ENCODE results near the gene OR51F2. TPM values are rescaled to one million over a fixed set of nuclear protein-coding genes. Genes with fewer than 3 reads are reported as not detected.
"Not testable (repeated sequence)": the region's sequence is repeated elsewhere in the genome, so short reads cannot be mapped to it uniquely, and the experiment has no call there.

OR51F2 gene, protein sequence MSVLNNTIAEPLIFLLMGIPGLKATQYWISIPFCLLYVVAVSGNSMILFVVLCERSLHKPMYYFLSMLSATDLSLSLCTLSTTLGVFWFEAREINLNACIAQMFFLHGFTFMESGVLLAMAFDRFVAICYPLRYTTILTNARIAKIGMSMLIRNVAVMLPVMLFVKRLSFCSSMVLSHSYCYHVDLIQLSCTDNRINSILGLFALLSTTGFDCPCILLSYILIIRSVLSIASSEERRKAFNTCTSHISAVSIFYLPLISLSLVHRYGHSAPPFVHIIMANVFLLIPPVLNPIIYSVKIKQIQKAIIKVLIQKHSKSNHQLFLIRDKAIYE
- total RNA-seq (2014; rRNA removed; shearing (Covaris generic)): not detected in 2 replicates

- no peak for DNase-seq (ENCODE audit: low spot score)
Measured at GRCh38 chr11:4821021-4821420, at the start of gene OR51F2. Gene OR51F2, plus strand, starts transcription at chr11:4821321. Its CDS starts 101 bp downstream, at chr11:4821422.

DNA sequence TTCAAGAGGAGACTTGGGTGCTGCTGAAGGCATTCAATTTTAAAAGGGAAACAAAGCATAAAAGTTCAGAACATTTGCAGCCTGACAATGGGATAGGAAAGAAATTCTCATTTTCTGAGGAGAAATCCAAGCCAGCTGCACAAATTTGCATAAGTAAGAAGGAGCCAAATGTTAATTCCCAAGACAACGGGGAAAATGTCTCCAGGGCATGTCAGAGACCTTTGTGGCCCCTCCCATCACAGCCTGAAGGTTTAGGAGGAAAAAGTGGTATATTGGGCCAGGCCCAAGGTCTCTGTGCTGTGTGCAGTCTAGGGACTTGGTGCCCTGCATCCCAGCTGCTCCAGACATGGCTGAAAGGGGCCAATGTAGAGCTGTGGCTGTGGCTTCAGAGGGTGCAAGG lies 38.7 kb upstream of the OR51F2 start:
- no peak for DNase-seq (ENCODE audit: low spot score)

DNA sequence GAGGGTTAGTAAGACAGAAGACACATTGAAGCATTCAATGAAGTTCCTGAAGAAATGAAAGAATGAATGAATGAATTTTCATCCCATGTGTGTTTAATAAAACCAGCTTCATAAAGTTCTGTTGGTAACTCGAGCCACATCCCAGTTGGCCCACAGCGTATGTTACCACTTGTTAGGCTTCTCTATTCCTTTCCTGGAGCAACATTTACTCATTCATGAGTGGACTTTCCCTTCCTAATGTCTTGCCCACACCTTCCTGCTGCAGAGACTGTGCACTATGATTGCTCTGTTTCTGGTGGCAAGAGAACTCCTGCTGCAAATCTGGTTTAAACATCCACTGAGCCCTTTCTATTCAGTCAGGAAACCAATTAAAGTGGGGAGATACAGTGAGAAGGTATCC lies 23.9 kb upstream of the OR51F2 start:
- no peak for DNase-seq (ENCODE audit: low spot score)

DNA sequence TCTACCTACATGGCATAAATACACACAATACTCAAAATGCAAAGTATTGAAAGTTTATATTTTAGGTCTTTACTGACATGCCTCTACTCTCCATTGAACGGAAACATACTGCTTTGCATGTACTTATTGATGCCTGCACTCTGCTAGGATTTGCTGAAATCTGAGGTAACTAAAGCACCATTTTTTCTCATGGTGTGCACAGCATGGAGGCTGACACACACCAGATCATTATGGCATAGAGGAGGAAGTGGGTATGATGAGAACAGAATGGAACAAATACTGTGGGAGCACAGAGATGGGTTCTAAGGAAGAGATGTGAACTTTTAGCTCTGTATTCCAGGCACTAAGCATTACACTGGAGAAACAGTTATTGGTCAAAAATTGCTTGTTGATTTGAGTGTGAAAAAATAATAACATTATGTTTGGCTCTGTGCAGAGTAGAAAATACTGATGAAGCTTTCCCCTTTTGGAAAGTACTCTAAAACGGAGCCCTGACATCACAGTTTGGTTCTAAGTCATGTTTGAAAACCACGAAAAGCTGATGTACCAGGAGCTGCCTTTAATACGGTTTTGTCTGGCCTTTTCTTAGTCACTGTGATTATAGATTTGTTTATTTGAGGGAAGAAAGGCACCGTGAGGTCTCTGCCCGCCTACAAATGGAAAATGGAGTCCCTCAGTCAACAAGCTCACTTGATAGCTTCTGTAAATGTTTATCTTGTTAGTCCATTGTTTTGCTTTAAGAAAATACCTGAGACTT lies 22.5 kb upstream of the OR51F2 start:
- peak; percentile 28 for DNase-seq (ENCODE audit: low spot score)

DNA sequence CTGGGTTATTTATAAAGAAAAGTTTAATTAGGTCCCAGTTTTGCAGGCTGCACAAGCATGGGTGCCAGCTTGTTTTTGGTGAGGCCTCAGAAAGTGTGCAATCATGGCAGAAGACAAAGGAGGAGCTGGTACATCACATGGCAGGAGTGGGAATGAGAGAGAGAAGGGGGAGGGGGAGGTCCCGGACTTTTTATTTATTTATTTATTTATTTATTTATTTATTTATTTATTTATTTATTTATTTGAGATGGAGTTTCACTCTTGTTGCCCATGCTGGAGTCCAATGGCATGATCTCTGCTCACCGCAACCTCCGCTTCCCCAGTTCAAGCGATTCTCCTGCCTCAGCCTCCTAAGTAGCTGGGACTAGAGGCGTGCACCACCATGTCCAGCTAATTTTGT lies 19.8 kb upstream of the OR51F2 start:
- not testable (repeated sequence) for DNase-seq (ENCODE audit: low spot score)

GRCh38 chr11:4804280-4804679 lies 16.8 kb upstream of the OR51F2 start, which contains the start of gene OR52R1:
Gene OR52R1, minus strand, starts transcription at chr11:4804380. Its CDS starts 0 bp downstream, at chr11:4804380.
- DNase-seq (ENCODE audit: low spot score): no peak

DNA sequence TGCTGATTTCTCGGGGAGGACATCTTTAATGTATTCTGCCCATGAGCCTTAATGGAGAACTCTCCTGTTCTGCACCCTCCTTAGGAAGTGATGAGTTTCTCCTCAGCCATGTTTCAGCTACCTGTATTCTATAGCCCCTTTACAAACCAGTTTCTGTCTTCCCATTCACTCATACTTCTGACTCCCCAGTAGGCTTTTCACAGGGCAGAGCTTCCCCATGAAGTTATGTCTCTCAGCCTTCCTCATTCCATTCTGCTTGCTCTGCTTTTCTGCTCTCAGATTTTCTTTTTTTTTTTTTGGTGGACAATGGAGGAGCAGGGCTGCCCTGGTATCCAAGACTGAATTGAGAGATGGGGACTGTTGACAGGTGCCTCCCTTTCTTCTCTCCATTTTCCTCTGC lies 12.6 kb upstream of the OR51F2 start:
- DNase-seq (ENCODE audit: low spot score): no peak

- no peak for DNase-seq (ENCODE audit: low spot score)
Measured at GRCh38 chr11:4809246-4809645, 11.9 kb upstream of the OR51F2 start.

- no peak for DNase-seq (ENCODE audit: low spot score)
Measured at GRCh38 chr11:4825132-4825531, 4.0 kb downstream of the OR51F2 start.

DNA sequence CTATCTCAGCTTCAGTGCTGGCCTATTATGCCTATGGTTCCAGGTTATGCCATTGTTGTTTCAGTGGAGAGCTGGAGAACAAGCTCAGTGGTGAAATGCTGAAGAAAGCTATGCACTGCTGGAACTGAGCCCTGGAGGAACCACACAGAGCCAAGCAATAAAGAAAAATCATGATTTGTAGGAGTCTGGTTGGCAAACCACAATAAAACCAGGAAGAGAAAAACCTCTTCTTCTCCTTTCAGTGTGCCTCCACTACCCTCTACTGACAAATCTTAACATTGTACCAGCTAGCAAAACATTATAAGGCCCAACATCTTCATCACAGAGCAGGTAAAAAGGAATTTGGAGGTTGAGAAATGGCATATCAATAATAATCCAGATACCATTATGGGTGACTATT lies 5.3 kb downstream of the OR51F2 start:
- no peak for DNase-seq (ENCODE audit: low spot score)

GRCh38 chr11:4830346-4830745 lies 9.2 kb downstream of the OR51F2 start:
- DNase-seq (ENCODE audit: low spot score): no peak

GRCh38 chr11:4830909-4831308 lies 9.8 kb downstream of the OR51F2 start:
- no peak for DNase-seq (ENCODE audit: low spot score)

DNA sequence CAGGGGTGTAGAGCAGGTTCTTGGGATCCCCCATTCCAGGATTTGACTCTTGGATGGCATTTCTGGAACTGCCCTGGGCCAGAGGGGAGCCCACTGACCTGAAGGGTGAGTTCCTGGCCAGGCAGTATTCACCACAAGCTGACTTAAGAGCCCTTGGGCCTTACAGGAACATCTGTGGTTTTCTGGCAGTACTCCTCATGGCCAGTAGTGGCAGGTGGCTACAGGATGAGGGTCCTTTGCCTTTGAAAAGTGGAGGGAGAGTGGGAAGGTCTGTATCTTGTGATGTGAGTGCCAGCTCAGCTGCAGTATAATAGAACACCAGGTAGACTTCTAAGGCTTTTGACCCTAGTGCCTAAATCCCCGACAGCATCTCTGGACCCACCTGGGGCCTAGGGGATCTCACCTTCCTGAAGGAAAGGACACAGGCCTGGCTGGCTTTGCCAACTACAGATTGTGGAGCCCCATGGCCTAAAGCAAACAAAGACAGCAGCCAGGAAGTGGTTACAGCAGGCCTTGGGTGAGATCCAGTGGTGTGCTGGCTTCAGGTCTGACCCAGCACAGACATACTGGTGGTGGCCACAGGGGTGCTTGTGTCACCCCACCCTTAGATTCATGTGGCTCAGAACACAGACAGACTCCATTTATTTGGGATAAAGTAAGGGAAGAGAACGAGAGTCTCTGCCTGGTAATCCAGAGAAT lies 18.9 kb downstream of the OR51F2 start:
- peak; percentile 67 for DNase-seq (ENCODE audit: low spot score)

- peak; percentile 30 for DNase-seq (ENCODE audit: low spot score)
Measured at GRCh38 chr11:4848908-4849532, 27.9 kb downstream of the OR51F2 start, which contains the start of gene OR51S1. Gene OR51S1, minus strand, starts transcription at chr11:4849208. Its CDS starts 0 bp downstream, at chr11:4849208.

DNA sequence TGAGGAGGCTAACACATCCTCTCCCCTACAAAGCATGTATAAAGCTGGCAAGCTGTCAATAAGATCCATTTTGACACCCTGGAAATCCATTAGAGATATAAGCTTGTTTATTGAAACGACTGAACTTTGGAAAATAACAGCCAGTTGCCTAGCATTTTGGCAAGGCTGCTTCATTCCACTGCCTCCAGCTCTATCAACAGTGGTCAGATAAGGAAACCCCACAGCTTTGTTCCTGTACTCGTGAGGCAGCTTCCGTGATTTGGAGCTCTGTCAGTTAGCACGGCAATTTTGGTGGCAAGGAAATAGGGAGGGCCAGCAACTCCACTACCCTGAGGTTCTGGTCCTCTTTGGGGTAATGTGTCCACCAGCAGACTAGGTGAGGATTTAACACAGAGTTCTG lies 29.9 kb downstream of the OR51F2 start:
- peak; percentile 81 for DNase-seq (ENCODE audit: low spot score)

DNA sequence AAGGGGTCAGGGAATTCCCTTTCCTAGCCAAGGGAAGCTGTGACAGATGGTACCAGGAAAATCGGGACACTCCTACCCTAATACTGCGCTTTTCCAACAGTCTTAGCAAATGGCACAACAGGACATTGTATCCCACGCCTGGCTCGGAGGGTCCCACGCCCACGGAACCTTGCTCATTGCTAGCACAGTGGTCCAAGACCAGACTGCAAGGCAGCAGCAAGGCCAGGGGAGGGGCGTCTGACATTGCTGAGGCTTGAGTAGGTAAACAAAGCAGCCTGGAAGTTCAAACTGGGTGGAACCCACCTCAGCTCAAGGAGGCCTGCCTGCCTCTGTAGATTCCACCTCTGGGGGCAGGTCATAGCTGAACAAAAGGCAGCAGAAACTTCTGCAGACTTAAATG lies 33.2 kb downstream of the OR51F2 start:
- DNase-seq (ENCODE audit: low spot score): not testable (repeated sequence)

DNA sequence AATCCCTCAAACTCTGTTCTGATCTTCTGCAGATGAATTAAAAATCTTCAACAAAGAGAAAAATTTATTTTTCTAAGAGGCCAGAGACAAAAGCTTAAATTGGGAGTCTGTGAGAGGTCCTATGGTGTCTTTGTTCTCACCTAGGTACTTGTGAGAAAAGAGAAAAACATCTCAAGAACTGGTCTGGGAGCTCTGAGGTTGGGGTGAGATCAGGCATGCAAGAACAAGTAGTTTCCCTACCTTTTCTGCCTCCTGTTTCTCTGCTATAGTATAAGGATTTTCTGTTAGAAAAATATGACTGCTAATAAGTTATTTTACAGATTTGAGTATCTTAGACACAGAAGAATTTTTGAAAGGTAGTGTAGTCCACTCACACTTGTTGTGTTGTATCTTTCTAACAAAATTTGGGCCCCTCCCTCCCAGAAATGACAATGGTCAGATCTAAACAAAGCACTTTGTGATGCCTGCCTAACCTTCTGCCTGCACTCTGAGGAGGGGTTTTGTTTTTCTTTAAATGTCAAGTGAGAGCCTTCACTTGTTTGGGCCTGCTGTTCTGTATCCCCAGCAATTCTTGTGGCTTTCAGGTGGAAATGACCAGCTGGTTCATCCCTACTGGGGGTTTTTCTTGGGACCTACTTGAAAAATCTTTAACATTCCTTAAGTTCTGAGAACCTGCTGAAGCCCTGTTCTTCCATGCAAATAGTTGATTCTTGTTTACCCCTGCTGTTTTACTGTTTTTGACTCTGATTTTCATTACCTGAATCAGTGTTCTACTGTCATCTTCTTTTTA lies 41.5 kb downstream of the OR51F2 start:
- no peak for DNase-seq (ENCODE audit: low spot score)

GRCh38 chr11:4863876-4864275 lies 42.8 kb downstream of the OR51F2 start:
- no peak for DNase-seq (ENCODE audit: low spot score)

- no peak for DNase-seq (ENCODE audit: low spot score)
Measured at GRCh38 chr11:4865855-4866254, 44.7 kb downstream of the OR51F2 start.
